Adrenal gland (tissue), 12 donors: Measurements from ENCODE around the gene SIDT2. TPM values are rescaled to one million over a fixed set of nuclear protein-coding genes. Genes with fewer than 3 reads are reported as not detected.

Experiments used
- DNase-seq, 7 donors: peaks; one replicate each; pipeline ENCODE4 v3.0.0-alpha.2; 2019 to 2020
- H3K27ac ChIP-seq, 5 donors: fragments of 200-600 bp; sonication (generic) in 4 of 5; 1 replicate in 3 of 5; 2 replicates in 2 of 5; pipeline versions ENCODE4 v1.5.1 to v1.8.0; 2016 to 2020; ENCODE audit warnings: mild to moderate bottlenecking in 1 of 5
- H3K27me3 ChIP-seq: fragments of 200-600 bp; 2 replicates; pipeline ENCODE4 v1.8.0; 2021
- H3K36me3 ChIP-seq, 2 donors: fragments of 200-600 bp; replicated peaks in 1 of 2; 1 replicate in 1 of 2; 2 replicates in 1 of 2; pipeline versions ENCODE4 v1.5.1 to v1.8.0; 2018 to 2022
- H3K4me1 ChIP-seq, 2 donors: fragments of 200-600 bp; replicated peaks in 1 of 2; 1 replicate in 1 of 2; 2 replicates in 1 of 2; pipeline versions ENCODE4 v1.5.1 to v1.8.0; 2018 to 2021
- H3K4me3 ChIP-seq, 4 donors: fragments of 200-600 bp; sonication (generic) in 3 of 4; one replicate each; pipeline ENCODE4 v1.5.1; 2016 to 2018
- H3K9me3 ChIP-seq, 3 donors: fragments of 200-600 bp; sonication (generic) in 1 of 3; replicated peaks in 1 of 3; 1 replicate in 2 of 3; 2 replicates in 1 of 3; pipeline versions ENCODE4 v1.5.1 to v1.8.0; 2016 to 2021
- POLR2A ChIP-seq, 2 donors: fragments of 450-650 bp; IDR thresholded peaks; one replicate each; pipeline ENCODE4 v1.6.1; 2017; ENCODE audit warnings: antibody characterized with exemption in 2 of 2, mild to moderate bottlenecking in 2 of 2, moderate library complexity in 1 of 2
- WGBS, 4 donors: extraction: QIAGEN DNeasy Blood & Tissue Kit in 2 of 4; methylation state at CpG; one replicate each; pipeline versions ENCODE4 v1.1.5 to v1.1.7; 2013 to 2017; 5-methylcytosine and 5-hydroxymethylcytosine counted together
- intact Hi-C, 2 donors: fragments of 100-400 bp; cut with DNase I; formaldehyde crosslinking; loops; one replicate each; pipeline versions ENCODE4 v1.14.1 to v1.15.0; 2022 to 2023
- polyA plus RNA-seq, 3 donors: library from polyadenylated mRNA; stranded (reverse); fragments of 200-250 nt in 2 of 3; fragments of 350-450 nt in 1 of 3; fragmentation: Illumina TruSeq in 1 of 3; extraction: RNeasy Lipid Tissue Mini Kit (QIAGEN cat#74804) in 1 of 3; gene quantifications; one replicate each; pipeline ENCODE4 v1.2.3, GENCODE V29; 2013 to 2014
- total RNA-seq, 9 donors: library from RNA; depleted of rRNA in 4 of 9; stranded (reverse); fragments of >200 nt in 4 of 9; fragments of 120-200 nt in 1 of 9; fragmentation: NEBNext Ultra II Directional in 1 of 9; extraction: Animal tissue kit (Norgen Biotek cat#: 25700) in 1 of 9; gene quantifications; one replicate each; pipeline versions ENCODE4 v1.1.0 to v1.2.4, GENCODE V29; 2013 to 2023
- TF ChIP-seq, protein P1 (sequence below), 6 experiments: fragments of 450-650 bp in 4 of 6; fragments of 200-600 bp in 2 of 6; sonication (generic) in 1 of 6; IDR thresholded peaks; 1 replicate in 5 of 6; 2 replicates in 1 of 6; pipeline versions ENCODE4 v1.5.1 to v1.8.0; 2016 to 2021; ENCODE audit warnings: antibody characterized with exemption in 6 of 6, mild to moderate bottlenecking in 2 of 6, moderate library complexity in 1 of 6
- donor health status: healthy with polysubstance abuse.
- donor health status: Bipolar disorder and iron deficiency.
- donor health status: DM: yes; HTN: yes; CAD: no.
- donor health status: DM: no; HTN: no; CAD: no.
- donor health status: DM: no; HTN: no; CAD: no.
- donor health status: DM: yes; HTN: yes; CAD: no.

Gene SIDT2
- total and polyA plus RNA-seq, 12 donors: 23.4 to 87.1 (median 44.5) TPM

- no peaks in the 10 kb centered on the region for H3K9me3 ChIP-seq
- peaks cover 0 to 77% of the 10 kb centered on the region in 2 donors for H3K36me3 ChIP-seq
- 91 to 94% (median 91%) methylated on average over 22 to 26 of the region's 26 CpGs for WGBS, 4 donors
- TF ChIP-seq POLR2A (IDR thresholded peaks at IDR 0.05): no peak
- TF ChIP-seq, protein P1, sequence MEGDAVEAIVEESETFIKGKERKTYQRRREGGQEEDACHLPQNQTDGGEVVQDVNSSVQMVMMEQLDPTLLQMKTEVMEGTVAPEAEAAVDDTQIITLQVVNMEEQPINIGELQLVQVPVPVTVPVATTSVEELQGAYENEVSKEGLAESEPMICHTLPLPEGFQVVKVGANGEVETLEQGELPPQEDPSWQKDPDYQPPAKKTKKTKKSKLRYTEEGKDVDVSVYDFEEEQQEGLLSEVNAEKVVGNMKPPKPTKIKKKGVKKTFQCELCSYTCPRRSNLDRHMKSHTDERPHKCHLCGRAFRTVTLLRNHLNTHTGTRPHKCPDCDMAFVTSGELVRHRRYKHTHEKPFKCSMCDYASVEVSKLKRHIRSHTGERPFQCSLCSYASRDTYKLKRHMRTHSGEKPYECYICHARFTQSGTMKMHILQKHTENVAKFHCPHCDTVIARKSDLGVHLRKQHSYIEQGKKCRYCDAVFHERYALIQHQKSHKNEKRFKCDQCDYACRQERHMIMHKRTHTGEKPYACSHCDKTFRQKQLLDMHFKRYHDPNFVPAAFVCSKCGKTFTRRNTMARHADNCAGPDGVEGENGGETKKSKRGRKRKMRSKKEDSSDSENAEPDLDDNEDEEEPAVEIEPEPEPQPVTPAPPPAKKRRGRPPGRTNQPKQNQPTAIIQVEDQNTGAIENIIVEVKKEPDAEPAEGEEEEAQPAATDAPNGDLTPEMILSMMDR (IDR thresholded peaks at IDR 0.05): no peak
- no peak overlapping the region for H3K27ac ChIP-seq
- peak in 2 of 7 donors; percentile 9 to 12 for DNase-seq
- H3K4me1 ChIP-seq: no peaks in the 10 kb centered on the region
- H3K27me3 ChIP-seq: no peaks in the 10 kb centered on the region
- no peak overlapping the region for H3K4me3 ChIP-seq
- intact Hi-C loops: no loop called here
Measured at GRCh38 chr11:117191680-117192400, 13.3 kb downstream of the SIDT2 start.

GRCh38 chr11:117192401-117192875 lies 13.9 kb downstream of the SIDT2 start:
- H3K27ac ChIP-seq: no peak overlapping the region
- WGBS, 4 donors: 91 to 96% (median 94%) methylated on average over 16 to 17 of the region's 17 CpGs
- DNase-seq: peak in 1 of 7 donors; percentile 9

GRCh38 chr11:117193130-117194020 lies 14.8 kb downstream of the SIDT2 start:
- no peak for TF ChIP-seq POLR2A (IDR thresholded peaks at IDR 0.05)
- TF ChIP-seq, protein P1 (IDR thresholded peaks at IDR 0.05): no peak
- Histone ChIP-seq H3K4me1 (no peaks in the 10 kb centered on the region), H3K27me3 (no peaks in the 10 kb centered on the region), H3K4me3 (no peak overlapping the region), H3K36me3 (peaks cover 0 to 66% of the 10 kb centered on the region in 2 donors), H3K27ac (no peak overlapping the region), H3K9me3 (no peaks in the 10 kb centered on the region)
- intact Hi-C loops: no loop called here
- peak in 1 of 7 donors; percentile 8 for DNase-seq
- WGBS, 4 donors: 96% methylated on average over 15 of the region's 15 CpGs

More at GRCh38 chr11:117192401-117192875, 13.9 kb downstream of the SIDT2 start:
- TF ChIP-seq, protein P1 (IDR thresholded peaks at IDR 0.05): no peak
- no peaks in the 10 kb centered on the region for H3K27me3 ChIP-seq
- peaks cover 0 to 75% of the 10 kb centered on the region in 2 donors for H3K36me3 ChIP-seq
- no peak overlapping the region for H3K4me3 ChIP-seq
- no peaks in the 10 kb centered on the region for H3K4me1 ChIP-seq
- intact Hi-C loops: no loop called here
- H3K9me3 ChIP-seq: no peaks in the 10 kb centered on the region

GRCh38 chr11:117194267-117194666 lies 15.7 kb downstream of the SIDT2 start:
- no peak overlapping the region for H3K27ac ChIP-seq
- H3K36me3 ChIP-seq: peaks cover 0 to 57% of the 10 kb centered on the region in 2 donors
- peak in 1 of 7 donors; percentile 10 for DNase-seq

More at GRCh38 chr11:117194267-117194666, 15.7 kb downstream of the SIDT2 start:
- Histone ChIP-seq H3K4me3 (no peak overlapping the region), H3K9me3 (no peaks in the 10 kb centered on the region), H3K4me1 (no peaks in the 10 kb centered on the region), H3K27me3 (no peaks in the 10 kb centered on the region)
- no peak for TF ChIP-seq POLR2A (IDR thresholded peaks at IDR 0.05)
- TF ChIP-seq, protein P1 (IDR thresholded peaks at IDR 0.05): no peak
- intact Hi-C loops: no loop called here
- 76 to 97% (median 90%) methylated on average over 5 of the region's 5 CpGs for WGBS, 4 donors
